Measurements from ENCODE around the gene KATNB1. TPM values are rescaled to one million over a fixed set of nuclear protein-coding genes. Genes with fewer than 3 reads are reported as not detected.

KATNB1 gene
- total and polyA plus RNA-seq, 4 experiments from 2014 or later = 23.6 to 26.1 (median 25.5) TPM

DNA sequence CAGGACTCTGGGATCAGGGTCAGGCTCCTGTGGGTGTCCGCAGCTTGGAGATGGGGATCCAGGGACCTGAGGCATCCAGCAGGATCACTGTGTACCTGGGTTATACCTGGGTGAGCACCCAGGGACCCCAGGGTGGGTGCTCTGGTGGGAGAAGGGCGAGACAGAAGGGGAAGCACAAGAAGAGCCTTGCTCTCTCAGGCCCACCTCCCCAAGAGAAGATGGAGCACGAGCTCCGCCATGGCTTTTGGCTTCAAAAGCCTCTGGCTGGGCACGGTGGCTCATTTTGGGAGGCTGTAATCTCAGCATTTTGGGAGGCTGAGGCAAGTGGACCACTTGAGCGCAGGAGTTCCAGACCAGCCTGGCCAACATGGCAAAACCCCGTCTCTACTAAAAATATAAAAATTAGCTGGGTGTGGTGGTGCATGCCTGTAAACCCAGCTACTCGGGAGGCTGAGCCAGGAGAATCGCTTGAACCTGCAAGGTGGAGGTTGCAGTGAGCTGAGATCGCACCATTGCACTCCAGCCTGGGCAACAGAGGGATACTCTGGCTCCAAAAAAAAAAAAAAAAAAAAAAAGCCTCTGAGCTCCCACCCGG lies 32.1 kb upstream of the KATNB1 start:
- no peak overlapping the region for H3K4me3 Mint-ChIP-seq
- Histone ChIP-seq H3K27ac (ENCODE audit: low read depth, low read length) (no peak overlapping the region), H3K36me3 (ENCODE audit: insufficient read depth, low read length) (no peaks in the 10 kb centered on the region), H3K4me3 (ENCODE audit: low read length in 2 of 2) (no peak overlapping the region), H3K9me3 (ENCODE audit: control insufficient read depth in 1 of 2, low read length in 2 of 2) (no peaks in the 10 kb centered on the region), H3K27me3 (ENCODE audit: insufficient read depth, low read length) (no peaks in the 10 kb centered on the region), H3K4me1 (ENCODE audit: insufficient read depth, low read length) (no peaks in the 10 kb centered on the region)
- no peak overlapping the region for H3K27ac Mint-ChIP-seq
- DNase-seq = no peak
- no peaks in the 10 kb centered on the region for H3K36me3 Mint-ChIP-seq
- ChIA-PET CTCF (ENCODE audit: partially characterized antibody) (interaction anchor here (0.6 kb wide), 1 partner anchor 1254 kb away, joined by 3 read pairs; no protein-coding TSS in a partner anchor), POLR2A (ENCODE audit: partially characterized antibody) (no interaction called here)
- H3K9me3 Mint-ChIP-seq = peaks cover 0 to 3% (median 0%) of the 10 kb centered on the region in 8 donors
- intact Hi-C loops (cut with micrococcal nuclease) = no loop called here
- H3K4me1 Mint-ChIP-seq = no peaks in the 10 kb centered on the region
- peaks cover 0 to 9% of the 10 kb centered on the region in 2 donors for H3K27me3 Mint-ChIP-seq

DNA sequence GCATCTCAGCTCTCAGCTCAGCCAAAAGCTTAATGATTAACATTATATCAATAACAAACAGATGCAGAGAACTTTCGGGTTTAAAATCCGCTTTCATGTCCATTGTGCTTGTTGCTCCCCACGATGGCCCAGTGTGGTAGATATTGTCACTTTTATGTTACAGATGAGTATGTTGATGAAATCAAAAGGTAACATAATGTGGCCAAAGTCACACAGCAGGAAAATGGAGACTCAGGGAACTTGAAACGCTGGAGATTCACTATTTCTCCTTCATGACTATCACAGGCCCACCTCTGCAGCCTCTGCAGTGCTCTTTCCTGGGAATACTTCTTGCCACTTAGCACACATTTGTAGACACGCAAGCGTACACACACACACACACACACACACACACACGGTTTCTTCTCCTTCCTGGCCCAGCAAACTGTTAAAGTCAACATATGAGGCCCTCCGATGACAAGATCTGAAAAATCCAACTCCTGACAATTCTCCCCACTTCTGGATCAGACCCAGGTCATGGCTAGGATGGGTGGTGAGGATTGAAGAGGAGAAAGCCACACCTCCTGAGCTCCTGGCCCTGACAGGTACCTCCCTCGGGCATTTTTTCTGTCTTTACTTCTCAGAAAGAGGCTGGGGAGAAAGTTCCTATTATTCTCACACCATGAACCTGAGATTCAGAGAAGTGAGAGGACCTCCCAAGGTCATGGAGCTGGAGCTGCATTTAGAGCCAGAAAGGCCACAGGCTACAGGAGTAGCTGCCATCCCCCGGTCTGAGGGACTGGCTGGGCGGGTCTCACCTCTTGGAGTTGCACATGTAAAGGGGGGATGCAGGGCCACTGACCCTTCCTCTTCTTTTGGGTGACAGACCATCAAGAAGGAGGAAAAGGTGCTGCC lies 31.3 kb upstream of the KATNB1 start:
- H3K27ac Mint-ChIP-seq = peak overlapping the region in 1 of 7 donors; percentile 1
- H3K9me3 Mint-ChIP-seq = peaks cover 0 to 3% (median 0%) of the 10 kb centered on the region in 8 donors
- H3K36me3 Mint-ChIP-seq = no peaks in the 10 kb centered on the region
- DNase-seq = no peak
- no peak overlapping the region for H3K27ac ChIP-seq (ENCODE audit: low read depth, low read length)
- CTCF ChIA-PET (ENCODE audit: partially characterized antibody) = interaction anchor here (0.6 kb wide), 1 partner anchor 1255 kb away, joined by 3 read pairs; no protein-coding TSS in a partner anchor
- H3K4me3 ChIP-seq (ENCODE audit: low read length in 2 of 2) = no peak overlapping the region
- POLR2A ChIA-PET (ENCODE audit: partially characterized antibody) = no interaction called here
- H3K4me1 Mint-ChIP-seq = no peaks in the 10 kb centered on the region
- H3K27me3 ChIP-seq (ENCODE audit: insufficient read depth, low read length) = no peaks in the 10 kb centered on the region
- intact Hi-C loops (cut with micrococcal nuclease) = no loop called here
- no peaks in the 10 kb centered on the region for H3K9me3 ChIP-seq (ENCODE audit: control insufficient read depth in 1 of 2, low read length in 2 of 2)
- H3K27me3 Mint-ChIP-seq = peaks cover 0 to 9% of the 10 kb centered on the region in 2 donors
- H3K36me3 ChIP-seq (ENCODE audit: insufficient read depth, low read length) = no peaks in the 10 kb centered on the region
- no peak overlapping the region for H3K4me3 Mint-ChIP-seq
- no peaks in the 10 kb centered on the region for H3K4me1 ChIP-seq (ENCODE audit: insufficient read depth, low read length)

DNA sequence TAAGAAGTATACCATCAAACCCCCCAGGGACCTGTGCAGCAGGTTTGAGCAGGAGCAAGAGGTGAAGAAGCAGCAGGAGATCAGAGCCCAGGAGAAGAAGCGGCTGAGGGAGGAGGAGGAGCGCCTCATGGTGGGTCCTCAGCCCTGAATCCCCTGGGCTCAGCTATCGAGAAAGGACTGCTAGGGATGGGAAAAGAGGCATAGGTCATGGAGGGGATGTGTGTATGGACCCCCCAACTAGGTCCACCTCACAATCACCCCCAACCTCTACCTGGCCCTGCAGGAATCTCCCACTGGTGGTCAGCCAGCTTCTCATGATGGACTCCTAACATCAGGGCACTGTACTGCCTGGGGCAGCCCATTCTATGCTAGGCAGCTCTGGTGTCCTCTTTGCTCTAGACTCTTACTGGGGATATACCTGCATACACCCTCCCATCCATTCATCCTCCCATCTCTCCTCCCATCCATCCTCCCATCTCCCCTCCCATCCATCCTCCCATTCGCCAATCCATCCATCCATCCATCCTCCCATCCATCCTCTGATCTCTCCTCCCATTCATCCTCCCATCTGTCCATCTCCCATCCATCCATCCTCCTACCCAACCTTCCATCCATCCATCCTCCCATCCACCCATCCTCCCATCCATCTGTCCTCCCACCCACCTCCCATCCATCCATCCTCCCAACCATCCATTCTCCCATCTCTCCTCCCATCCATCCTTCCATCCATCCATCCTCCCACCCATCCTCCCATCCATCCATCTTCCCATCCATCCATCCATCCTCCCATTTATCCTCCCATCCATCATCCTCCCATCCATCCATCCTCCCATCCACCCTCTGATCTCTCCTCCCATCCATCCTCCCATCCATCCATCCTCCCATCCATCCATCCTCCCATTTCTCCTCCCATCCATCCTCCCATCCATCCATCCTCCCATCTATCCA lies 30.4 kb upstream of the KATNB1 start:
- ChIA-PET POLR2A (ENCODE audit: partially characterized antibody) (no interaction called here), CTCF (ENCODE audit: partially characterized antibody) (no interaction called here)
- Histone ChIP-seq H3K27me3 (ENCODE audit: insufficient read depth, low read length) (no peaks in the 10 kb centered on the region), H3K4me1 (ENCODE audit: insufficient read depth, low read length) (no peaks in the 10 kb centered on the region), H3K9me3 (ENCODE audit: control insufficient read depth in 1 of 2, low read length in 2 of 2) (no peaks in the 10 kb centered on the region), H3K4me3 (ENCODE audit: low read length in 2 of 2) (no peak overlapping the region), H3K27ac (ENCODE audit: low read depth, low read length) (no peak overlapping the region), H3K36me3 (ENCODE audit: insufficient read depth, low read length) (no peaks in the 10 kb centered on the region)
- Mint-ChIP-seq H3K4me3 (no peak overlapping the region), H3K27ac (no peak overlapping the region), H3K4me1 (no peaks in the 10 kb centered on the region), H3K27me3 (peaks cover 0 to 9% of the 10 kb centered on the region in 2 donors), H3K36me3 (no peaks in the 10 kb centered on the region), H3K9me3 (peaks cover 0 to 3% (median 0%) of the 10 kb centered on the region in 8 donors)
- intact Hi-C loops (cut with micrococcal nuclease) = no loop called here
- no peak for DNase-seq

DNA sequence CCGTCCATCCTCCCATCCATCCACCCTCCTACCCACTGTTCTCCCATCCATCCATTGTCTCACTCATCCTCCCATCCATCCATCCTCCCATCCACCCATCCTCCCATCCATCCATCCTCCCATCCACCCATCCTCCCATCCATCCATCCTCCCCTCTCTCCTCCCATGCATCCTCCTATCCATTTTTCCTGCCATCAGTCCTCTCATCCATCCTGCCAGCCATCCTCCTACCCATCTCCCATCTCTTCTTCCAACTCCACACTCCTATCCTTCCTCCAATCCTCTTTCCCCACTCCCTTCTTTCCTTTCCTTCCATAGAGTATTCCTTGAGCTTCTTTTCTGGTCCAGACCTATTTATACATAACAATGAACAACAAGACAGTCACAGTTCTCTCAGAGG lies 28.9 kb upstream of the KATNB1 start:
- ChIA-PET CTCF (ENCODE audit: partially characterized antibody) (no interaction called here), POLR2A (ENCODE audit: partially characterized antibody) (no interaction called here)
- Histone ChIP-seq H3K4me3 (ENCODE audit: low read length in 2 of 2) (no peak overlapping the region), H3K27ac (ENCODE audit: low read depth, low read length) (no peak overlapping the region), H3K9me3 (ENCODE audit: control insufficient read depth in 1 of 2, low read length in 2 of 2) (no peaks in the 10 kb centered on the region), H3K27me3 (ENCODE audit: insufficient read depth, low read length) (no peaks in the 10 kb centered on the region), H3K36me3 (ENCODE audit: insufficient read depth, low read length) (no peaks in the 10 kb centered on the region), H3K4me1 (ENCODE audit: insufficient read depth, low read length) (no peaks in the 10 kb centered on the region)
- H3K4me1 Mint-ChIP-seq = no peaks in the 10 kb centered on the region
- peaks cover 0 to 3% (median 0%) of the 10 kb centered on the region in 8 donors for H3K9me3 Mint-ChIP-seq
- no peak for DNase-seq
- no peak overlapping the region for H3K4me3 Mint-ChIP-seq
- H3K27ac Mint-ChIP-seq = no peak overlapping the region
- peaks cover 0 to 9% of the 10 kb centered on the region in 2 donors for H3K27me3 Mint-ChIP-seq
- H3K36me3 Mint-ChIP-seq = no peaks in the 10 kb centered on the region
- intact Hi-C loops (cut with micrococcal nuclease) = no loop called here

DNA sequence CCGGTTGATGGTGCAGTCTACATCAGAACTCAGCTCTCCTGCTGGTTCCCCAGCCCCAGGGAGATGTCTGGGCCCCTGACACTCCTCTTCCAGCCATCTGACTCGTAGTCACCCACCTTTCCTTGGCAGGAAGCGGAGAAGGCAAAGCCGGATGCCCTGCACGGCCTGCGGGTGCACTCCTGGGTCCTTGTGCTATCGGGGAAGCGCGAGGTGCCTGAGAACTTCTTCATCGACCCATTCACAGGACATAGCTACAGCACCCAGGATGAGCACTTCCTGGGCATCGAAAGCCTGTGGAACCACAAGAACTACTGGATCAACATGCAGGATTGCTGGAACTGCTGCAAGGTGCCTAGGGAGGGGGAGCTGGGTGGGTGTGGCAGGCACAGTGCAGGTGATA lies 28.2 kb upstream of the KATNB1 start:
- CTCF ChIA-PET (ENCODE audit: partially characterized antibody) = no interaction called here
- Histone ChIP-seq H3K27ac (ENCODE audit: low read depth, low read length) (no peak overlapping the region), H3K36me3 (ENCODE audit: insufficient read depth, low read length) (no peaks in the 10 kb centered on the region), H3K4me1 (ENCODE audit: insufficient read depth, low read length) (no peaks in the 10 kb centered on the region), H3K27me3 (ENCODE audit: insufficient read depth, low read length) (no peaks in the 10 kb centered on the region), H3K9me3 (ENCODE audit: control insufficient read depth in 1 of 2, low read length in 2 of 2) (no peaks in the 10 kb centered on the region), H3K4me3 (ENCODE audit: low read length in 2 of 2) (no peak overlapping the region)
- POLR2A ChIA-PET (ENCODE audit: partially characterized antibody) = no interaction called here
- Mint-ChIP-seq H3K4me3 (no peak overlapping the region), H3K9me3 (peaks cover 0 to 3% (median 0%) of the 10 kb centered on the region in 8 donors), H3K4me1 (no peaks in the 10 kb centered on the region), H3K27me3 (peaks cover 0 to 11% of the 10 kb centered on the region in 2 donors), H3K27ac (no peak overlapping the region), H3K36me3 (no peaks in the 10 kb centered on the region)
- DNase-seq = no peak
- intact Hi-C loops (cut with micrococcal nuclease) = no loop called here

DNA sequence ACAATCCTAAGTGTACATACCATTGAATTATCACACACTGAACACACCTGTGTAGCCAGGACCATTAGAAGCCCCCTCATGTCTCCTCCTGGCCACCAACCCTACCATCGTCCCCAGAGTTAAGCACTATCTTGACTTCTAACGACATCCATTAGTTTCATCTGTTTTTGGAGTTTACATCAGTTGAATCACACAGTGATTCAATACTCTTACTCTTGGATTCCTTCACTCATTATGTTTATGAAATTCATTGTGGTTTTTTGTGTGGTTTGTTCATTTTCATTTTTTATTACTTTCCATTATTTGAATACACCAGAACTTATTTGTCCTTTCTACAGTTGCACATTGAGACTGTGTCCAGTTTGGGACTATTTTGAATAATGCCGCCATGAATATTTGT lies 27.4 kb upstream of the KATNB1 start:
- Histone ChIP-seq H3K4me1 (ENCODE audit: insufficient read depth, low read length) (no peaks in the 10 kb centered on the region), H3K4me3 (ENCODE audit: low read length in 2 of 2) (no peak overlapping the region), H3K9me3 (ENCODE audit: control insufficient read depth in 1 of 2, low read length in 2 of 2) (no peaks in the 10 kb centered on the region), H3K27ac (ENCODE audit: low read depth, low read length) (no peak overlapping the region), H3K27me3 (ENCODE audit: insufficient read depth, low read length) (no peaks in the 10 kb centered on the region), H3K36me3 (ENCODE audit: insufficient read depth, low read length) (no peaks in the 10 kb centered on the region)
- no peak for DNase-seq
- H3K9me3 Mint-ChIP-seq = peaks cover 0 to 3% (median 0%) of the 10 kb centered on the region in 8 donors
- ChIA-PET CTCF (ENCODE audit: partially characterized antibody) (no interaction called here), POLR2A (ENCODE audit: partially characterized antibody) (no interaction called here)
- H3K36me3 Mint-ChIP-seq = no peaks in the 10 kb centered on the region
- intact Hi-C loops (cut with micrococcal nuclease) = no loop called here
- peaks cover 0 to 12% of the 10 kb centered on the region in 2 donors for H3K27me3 Mint-ChIP-seq
- H3K4me1 Mint-ChIP-seq = no peaks in the 10 kb centered on the region
- H3K27ac Mint-ChIP-seq = no peak overlapping the region
- no peak overlapping the region for H3K4me3 Mint-ChIP-seq

DNA sequence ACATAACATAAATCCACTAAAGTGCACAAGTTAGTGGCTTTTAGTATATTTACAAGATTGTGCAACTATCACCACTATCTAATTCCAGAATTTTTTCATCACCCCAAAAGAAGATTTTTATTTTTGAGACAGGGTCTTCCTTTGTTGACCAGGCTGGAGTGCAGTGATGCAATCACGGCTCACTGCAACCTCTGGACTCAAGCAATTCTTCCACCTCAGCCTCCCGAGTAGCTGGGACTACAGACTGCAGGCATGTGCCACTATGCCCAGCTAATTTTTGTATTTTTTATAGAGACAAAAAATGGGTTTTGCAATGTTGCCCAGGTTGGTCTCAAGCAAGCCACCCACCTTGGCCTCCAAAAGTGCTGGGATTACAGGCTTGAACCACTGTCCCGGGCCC lies 25.9 kb upstream of the KATNB1 start:
- Mint-ChIP-seq H3K27me3 (peaks cover 0 to 12% of the 10 kb centered on the region in 2 donors), H3K36me3 (no peaks in the 10 kb centered on the region), H3K4me3 (no peak overlapping the region), H3K4me1 (no peaks in the 10 kb centered on the region), H3K9me3 (peaks cover 0 to 3% (median 0%) of the 10 kb centered on the region in 8 donors), H3K27ac (no peak overlapping the region)
- Histone ChIP-seq H3K27me3 (ENCODE audit: insufficient read depth, low read length) (no peaks in the 10 kb centered on the region), H3K27ac (ENCODE audit: low read depth, low read length) (no peak overlapping the region), H3K4me1 (ENCODE audit: insufficient read depth, low read length) (no peaks in the 10 kb centered on the region), H3K9me3 (ENCODE audit: control insufficient read depth in 1 of 2, low read length in 2 of 2) (no peaks in the 10 kb centered on the region), H3K36me3 (ENCODE audit: insufficient read depth, low read length) (no peaks in the 10 kb centered on the region), H3K4me3 (ENCODE audit: low read length in 2 of 2) (no peak overlapping the region)
- ChIA-PET CTCF (ENCODE audit: partially characterized antibody) (interaction anchor here (1.0 kb wide), 1 partner anchor 46 kb away, joined by 3 read pairs; no protein-coding TSS in a partner anchor), POLR2A (ENCODE audit: partially characterized antibody) (no interaction called here)
- no peak for DNase-seq
- intact Hi-C loops (cut with micrococcal nuclease) = no loop called here
